Fibroblast of lung (primary cell): ENCODE data around the gene DCN.

ENCODE experiments used
- CTCF ChIP-seq, 2 donors: IDR thresholded peaks in 1 of 2; conservative IDR thresholded peaks in 1 of 2; 1 replicate in 1 of 2; 2 replicates in 1 of 2; pipeline ENCODE4 v1.5.1; 2011 to 2012; ENCODE audit warnings: low read length in 2 of 2, control low read depth in 1 of 2, inconsistent platforms in 1 of 2, low read depth in 1 of 2, mild to moderate bottlenecking in 1 of 2
- EZH2 ChIP-seq: IDR thresholded peaks from 2 replicates; pipeline ENCODE4 v1.5.1; 2012; ENCODE audit warnings: low read length, control low read depth, mild to moderate bottlenecking; ENCODE audit errors: missing control alignments

- TF ChIP-seq CTCF (conservative IDR thresholded peaks at IDR 0.05 in 1 of 2, IDR thresholded peaks at IDR 0.05 in 1 of 2; ENCODE audit: low read depth in 1 of 2, low read length in 2 of 2), result no peak
- no peak for TF ChIP-seq EZH2
Observed at GRCh38 chr12:91108196-91108755, 74.3 kb downstream of the DCN start.
